Cardiac septum (tissue), 1 donor: ENCODE data around the gene CEP128. TPM values are rescaled to one million over a fixed set of nuclear protein-coding genes. Genes with fewer than 3 reads are reported as not detected.

Source experiments
- DNase-seq: peaks from one replicate; pipeline ENCODE4 v3.0.0-alpha.2; 2020; ENCODE audit warnings: low spot score
- intact Hi-C: fragments of 100-400 bp; cut with DNase I; formaldehyde crosslinking; loops from one replicate; pipeline ENCODE4 v1.14.0; 2022
- total RNA-seq: library from RNA; stranded (reverse); fragmentation: NEBNext Ultra II Directional; extraction: Animal tissue kit (Norgen Biotek cat#: 25700); gene quantifications from one replicate; pipeline ENCODE4 v1.2.1, GENCODE V29; 2021
- donor health status: DM: no; HTN: no; CAD: no.

The CEP128 gene
- total RNA-seq, 1 donor from 2014 or later, result 3.0 TPM

DNA sequence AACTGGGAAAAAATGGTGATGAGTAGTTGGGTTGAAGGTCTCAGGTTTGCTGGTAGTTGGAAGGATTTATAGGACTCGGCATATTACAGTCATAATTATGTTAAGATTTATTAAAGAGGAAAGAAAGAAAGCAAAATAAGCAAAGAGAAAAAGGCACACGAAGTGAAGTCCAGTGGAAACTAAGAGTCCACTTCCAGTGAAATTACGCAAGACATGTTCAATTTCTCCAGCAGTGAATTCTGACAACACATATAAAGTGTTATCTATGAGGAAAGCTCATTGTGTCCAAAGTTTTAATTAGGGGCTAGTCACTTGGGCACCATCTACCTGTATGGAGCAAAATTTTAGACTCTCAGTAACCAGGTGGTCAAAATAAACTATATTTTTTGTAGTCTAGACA, 143.3 kb downstream of the CEP128 start:
- DNase-seq, result no peak
- intact Hi-C loops, result no loop called here

DNA sequence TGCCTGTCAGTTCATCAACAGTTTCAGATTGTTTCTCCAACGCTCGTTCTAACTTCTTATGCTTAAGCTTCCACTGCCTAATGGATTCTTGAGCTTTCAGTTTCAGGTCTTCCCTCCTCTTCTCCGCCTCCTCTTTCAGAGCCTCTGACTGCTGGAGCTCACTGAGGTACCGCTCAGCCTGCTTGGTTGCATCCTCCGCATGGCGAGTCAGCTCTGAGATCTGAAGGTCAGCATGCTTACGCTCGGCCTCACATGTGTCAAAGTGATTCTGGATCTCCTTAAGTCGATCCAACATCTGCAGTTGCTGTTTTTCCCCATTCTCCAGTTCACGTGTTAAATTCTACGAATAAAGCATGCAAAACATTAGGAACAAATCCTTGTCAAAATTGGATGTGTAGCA, 148.8 kb downstream of the CEP128 start:
- intact Hi-C loops, result no loop called here
- no peak for DNase-seq

DNA sequence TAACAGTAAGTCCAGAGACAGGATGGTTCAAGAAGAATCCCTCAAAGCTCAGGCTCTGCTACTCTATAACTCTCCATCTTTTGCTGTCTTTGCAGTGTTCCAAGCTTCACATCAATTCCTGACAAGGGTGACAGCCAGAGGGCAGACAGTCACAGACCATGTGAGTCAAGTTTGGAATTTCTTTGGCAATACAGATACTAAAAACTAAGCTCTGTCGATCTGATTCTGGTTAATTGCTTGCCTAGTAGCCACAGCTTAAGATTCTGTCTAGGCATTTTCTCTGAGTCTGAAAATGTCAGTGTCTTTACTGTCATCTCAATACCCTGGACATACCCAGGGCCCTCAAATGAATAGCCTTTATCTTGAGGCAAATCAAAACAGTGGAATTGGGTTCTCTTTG, 153.7 kb downstream of the CEP128 start:
- no peak for DNase-seq

DNA sequence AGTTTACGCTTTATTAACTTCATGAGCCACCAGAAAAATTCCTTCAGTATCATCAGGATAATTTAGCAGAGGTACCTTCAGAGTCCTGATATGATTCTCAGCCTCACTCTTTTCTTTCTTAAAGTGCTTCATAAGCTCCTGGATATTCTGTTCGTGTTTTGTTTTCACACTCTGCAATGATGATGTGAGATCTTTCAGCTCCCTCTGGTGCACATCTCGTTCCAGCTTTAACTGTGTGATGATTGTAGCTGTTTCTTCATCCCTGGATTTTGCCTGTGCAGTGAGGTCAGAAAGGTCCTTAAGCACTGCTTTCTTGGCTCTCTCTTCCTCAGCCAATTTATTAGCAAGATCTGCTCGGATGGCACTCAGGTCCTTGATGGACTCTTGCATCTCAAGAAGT, 156.7 kb downstream of the CEP128 start:
- intact Hi-C loops, result no loop called here
- DNase-seq, result no peak

More for the DNA sequence above, 153.7 kb downstream of the CEP128 start:
- intact Hi-C loops, result no loop called here

DNA sequence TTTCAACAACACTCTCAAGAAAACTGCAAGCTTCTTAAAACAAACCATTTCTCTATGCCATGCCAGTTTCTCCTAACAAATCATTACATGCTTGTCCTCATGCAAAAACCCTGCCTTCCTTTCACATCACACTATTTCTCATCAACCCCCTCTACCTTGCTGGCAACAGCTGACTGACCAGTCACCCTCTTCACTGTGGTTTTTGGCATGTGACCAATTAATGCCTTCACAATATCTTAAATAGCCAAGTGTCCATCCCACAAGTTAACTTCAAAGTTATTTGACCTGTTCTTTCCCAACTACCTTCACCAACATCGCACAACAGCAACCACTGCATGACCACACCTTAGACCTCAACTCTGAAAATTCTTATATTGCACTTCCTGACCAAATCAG, 159.6 kb downstream of the CEP128 start:
- intact Hi-C loops, result no loop called here
- no peak for DNase-seq

DNA sequence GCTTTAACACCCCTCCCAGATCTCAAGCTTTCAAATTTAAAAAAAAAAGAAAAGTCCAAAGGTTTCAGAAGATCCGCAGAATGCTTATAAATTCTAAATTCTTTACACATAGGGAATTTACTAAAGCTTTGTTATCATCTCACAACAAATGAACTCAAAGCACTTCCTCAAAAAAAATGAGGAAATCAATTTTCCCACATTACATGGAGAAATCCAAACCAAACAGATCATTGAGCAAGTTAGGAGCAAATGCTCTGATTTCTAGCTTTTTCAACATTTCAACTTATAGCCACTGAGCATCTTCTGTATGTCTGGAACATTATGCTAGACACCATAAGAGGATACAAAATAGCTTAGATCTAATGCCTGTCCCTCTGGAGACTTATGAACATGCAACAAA, 161.0 kb downstream of the CEP128 start:
- intact Hi-C loops, result no loop called here

DNA sequence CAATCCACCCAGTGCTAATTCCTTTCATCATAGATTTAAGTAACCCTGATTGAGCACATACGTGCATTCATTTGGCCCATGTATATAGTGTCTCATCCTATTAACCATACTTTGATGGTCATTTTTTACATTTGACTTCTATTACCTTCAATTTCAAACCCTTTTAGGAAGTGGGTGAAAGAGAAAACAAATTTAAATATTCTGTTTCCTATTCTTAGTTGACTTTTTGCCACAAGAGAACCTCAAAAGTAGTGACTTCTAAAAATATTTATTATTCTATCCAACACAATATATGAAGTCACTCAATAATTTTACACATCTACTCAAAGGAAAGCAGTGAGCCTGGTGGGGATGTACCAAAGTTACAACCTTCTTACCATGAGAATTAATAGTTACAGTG, 164.9 kb downstream of the CEP128 start:
- no peak for DNase-seq
- intact Hi-C loops, result no loop called here

More for the DNA sequence above, 161.0 kb downstream of the CEP128 start:
- no peak for DNase-seq

DNA sequence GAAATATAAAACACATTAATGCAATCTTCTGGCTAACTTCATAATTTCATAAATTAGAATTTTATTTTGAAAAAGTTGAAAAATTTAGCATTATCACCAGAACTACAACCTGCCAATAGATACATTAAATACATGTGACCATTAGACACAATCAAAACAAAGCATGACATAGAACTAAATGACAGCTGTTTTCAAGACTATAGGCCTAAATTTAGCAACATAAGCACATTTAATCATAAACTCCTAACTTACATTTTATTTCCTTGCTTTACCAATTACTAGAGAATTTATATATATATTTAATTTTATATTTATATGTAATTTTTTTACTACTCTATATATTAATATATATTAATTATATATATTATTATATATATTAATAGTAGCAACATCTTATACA, 165.4 kb downstream of the CEP128 start:
- intact Hi-C loops, result no loop called here

DNA sequence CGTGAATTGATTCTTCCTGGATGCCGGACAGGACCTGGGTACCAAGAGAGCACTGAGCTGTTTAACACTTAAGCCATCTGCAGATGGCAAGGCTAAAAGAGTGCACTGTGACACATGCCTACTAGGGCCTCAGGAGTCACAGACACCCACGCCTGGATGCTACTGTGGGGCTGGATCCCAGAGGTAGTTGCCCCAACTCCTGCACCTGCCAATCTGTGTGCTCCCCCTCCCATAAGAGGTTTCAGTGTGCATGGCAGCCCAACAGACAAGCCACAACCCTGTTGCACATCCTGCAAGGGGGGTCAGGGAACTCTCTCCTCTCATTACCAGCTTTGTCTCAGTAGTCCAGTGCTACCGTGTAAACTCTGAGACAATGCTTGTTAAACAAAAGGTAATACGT, 169.0 kb downstream of the CEP128 start:
- intact Hi-C loops, result no loop called here
- DNase-seq, result no peak

More for the DNA sequence above, 165.4 kb downstream of the CEP128 start:
- DNase-seq, result no peak

DNA sequence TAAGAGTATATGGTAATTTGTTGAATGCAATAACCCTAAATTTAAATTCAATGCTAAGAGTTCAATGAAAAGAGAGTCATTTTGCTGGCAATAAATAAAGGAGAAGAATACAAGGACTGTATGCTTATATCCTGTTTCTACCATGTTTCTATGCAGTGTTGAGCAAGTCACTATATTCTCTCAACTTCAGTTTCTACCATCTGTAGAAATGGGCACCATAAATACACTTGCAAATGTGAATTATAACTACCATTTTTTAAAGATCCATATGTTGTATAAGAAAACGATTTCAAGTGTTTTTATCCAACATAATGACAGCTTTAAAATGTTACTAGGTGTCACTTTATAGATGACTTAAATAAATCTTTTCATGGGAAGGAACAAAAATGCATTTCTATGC, 170.3 kb downstream of the CEP128 start:
- no peak for DNase-seq
- intact Hi-C loops, result no loop called here

DNA sequence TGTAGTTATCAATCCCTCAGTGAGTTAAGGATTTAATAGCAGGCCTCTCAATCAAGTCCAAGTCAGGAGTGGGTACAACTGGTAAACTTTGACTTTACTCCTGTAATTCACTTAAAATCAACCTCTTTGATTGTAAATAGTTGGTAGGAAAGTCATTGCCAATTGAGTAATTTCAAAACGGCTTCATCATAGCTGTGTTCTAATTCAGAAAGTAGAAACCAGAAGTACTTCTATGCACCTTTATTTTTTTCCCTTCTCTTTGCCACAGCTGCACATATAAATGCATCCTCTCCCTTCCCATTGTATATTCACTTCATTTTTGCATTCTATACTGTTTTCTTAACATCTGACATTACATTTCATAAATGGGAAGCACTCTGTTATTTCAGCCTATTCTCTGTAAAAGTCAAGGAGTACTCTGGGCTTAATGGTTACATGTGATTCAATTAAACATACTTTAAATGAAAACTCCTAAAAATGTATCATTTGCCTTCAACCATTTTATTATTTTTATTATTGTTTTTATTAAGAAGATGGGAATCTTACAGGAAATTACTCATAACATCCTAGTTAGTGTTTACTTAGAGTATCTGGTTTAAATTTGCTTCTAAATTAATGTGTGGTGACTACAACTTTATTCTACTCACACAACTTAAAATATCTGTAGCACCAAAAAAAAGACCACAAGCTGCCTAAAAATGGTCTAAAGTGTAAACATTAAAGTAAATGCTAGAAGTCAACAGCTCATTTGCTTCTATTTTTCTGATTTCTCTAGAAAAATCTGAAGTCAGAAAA, 171.2 kb downstream of the CEP128 start:
- no peak for DNase-seq
- intact Hi-C loops, result no loop called here

DNA sequence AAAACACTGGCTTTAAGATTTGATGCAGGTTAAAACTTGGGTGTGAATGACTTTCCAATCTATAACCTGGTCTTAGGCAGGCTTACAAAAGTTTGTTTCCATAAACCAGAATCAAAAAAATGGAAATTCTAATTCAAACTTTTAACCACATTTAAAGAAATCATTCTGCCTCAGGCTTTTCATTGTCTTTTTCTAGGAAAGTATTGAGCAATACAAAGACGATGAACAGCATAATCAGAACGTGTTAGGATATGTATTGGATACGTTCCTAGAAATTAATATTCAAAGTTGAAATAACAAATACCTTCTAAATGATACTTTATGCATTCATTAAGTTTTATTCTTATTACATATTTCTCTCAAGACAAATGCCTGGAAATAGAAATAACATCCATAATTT, 172.9 kb downstream of the CEP128 start:
- intact Hi-C loops, result no loop called here
- no peak for DNase-seq

DNA sequence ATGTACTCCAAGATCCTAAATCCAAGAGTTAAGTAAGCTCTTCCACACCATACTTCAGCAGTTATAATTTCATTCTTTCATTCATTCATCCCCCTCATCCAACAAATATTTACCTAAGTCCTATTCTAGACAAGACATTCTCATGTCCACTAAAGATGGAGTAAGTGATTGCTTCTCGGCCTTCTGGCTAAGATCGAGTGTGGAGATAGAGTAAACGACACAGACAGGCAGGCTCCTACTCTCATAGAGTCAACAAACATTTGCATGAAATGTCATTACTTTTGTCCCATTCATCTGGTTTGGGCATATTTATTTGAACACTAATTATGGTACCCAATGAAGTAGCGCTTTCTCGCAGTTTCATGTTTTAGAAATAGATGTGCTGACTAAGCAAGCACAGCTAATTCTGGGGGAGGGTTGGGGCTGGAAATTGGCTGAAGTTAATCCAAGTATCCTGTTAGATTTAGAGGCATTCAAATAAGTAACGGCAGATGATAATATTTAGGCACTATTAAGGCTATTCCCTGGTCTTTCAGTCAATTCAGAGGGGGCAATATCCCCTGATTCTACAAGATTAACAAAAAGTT, 176.5 kb downstream of the CEP128 start:
- intact Hi-C loops, result no loop called here
- DNase-seq, result no peak

DNA sequence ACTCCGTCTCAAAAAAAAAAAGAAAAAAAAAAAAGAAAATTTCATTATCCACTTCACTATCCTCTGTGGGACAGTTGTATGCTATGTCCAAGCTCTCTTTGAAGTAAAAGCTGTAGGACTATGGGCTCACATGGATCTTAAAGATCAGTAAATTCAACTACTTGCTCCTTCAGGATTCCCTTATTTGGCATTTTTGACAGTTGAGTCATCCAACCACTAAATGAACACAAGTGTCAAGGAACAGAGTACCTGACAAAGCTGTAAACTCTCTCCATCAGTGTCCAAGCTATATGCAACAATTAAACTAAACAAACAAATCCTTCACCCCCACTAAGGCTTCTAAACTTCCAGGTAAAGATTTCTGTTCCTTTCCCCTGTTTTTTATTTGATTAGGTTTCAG, 177.0 kb downstream of the CEP128 start:
- intact Hi-C loops, result no loop called here
- DNase-seq, result no peak

DNA sequence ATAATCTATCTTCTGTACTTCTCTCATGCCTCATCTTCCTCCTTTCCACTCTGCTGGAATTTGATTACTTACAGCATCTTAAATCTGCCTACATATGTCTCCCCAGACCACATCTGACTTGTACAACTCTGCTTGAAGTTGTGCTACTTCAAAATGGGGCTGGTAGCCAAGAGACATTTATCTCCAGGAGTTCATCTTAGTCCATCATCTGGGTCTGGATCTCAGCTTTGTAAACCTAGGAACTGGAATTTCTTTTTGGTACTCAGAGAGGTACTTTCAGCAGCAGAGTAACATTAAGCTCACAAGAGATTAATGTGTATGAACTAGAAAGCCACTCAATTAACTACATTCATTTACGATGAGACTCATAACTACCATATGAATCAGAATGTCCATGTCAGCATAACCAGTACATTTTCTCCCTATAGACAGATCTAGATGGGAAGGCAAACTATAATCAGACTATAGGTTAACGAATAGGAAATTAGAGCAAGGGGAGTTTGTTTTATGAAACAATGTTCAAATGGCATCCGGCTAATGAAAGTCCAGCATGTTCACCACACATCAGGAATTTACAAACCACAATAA, 178.8 kb downstream of the CEP128 start:
- no peak for DNase-seq
- intact Hi-C loops, result no loop called here

DNA sequence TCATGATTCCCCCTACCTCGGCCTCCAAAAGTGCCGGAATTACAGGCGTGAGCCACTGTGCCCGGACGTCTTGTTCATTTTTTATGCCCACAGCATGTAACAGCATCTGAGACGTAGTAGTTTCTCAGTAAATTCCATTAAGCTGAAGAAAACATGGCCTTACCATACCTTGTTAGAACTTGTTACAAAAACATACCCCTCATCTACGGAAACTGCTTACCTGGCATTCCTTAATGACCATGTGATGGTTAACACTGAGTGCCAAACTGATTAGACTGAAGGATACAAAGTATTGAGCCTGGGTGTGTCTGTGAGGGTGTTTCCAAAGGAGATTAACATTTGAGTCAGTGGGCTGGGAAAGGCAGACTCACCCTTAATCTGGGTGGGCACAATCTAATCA, 186.8 kb downstream of the CEP128 start:
- intact Hi-C loops, result no loop called here
- no peak for DNase-seq

DNA sequence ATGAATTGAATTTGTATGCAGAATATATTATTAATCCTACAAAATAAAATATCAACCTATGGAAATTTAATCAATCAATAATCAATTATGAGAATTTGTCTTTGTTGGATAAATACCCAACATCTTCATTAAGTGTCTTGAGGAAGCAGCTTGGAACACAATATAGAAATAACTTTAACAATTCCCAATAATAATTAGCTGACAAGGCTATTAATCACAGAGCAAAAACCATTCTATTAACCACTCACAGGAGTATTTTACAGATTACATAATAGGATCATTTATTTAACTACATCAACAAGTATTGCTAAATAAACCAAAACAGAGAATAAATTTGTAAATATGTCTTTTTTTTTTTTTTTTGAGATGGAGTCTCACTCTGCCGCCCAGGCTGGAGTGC, 190.3 kb downstream of the CEP128 start:
- DNase-seq, result no peak
- intact Hi-C loops, result no loop called here

DNA sequence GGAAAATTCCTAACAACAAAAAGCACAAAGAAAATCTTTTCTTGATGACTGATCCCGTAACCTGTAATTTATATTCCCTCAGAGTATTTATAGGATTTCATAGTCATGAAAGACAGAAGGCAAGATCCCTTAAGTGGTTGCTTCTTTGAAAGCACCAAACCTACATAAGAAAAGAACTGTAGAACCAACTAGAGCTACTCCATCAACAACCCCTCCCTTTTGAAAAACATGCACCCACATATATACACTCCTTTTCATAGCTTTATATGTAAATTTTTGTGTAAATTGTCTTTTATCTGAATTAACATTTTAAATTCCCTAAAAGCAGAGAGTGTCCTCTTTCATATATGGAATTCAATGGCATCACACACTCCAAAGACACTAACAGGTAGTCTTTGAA, 215.3 kb downstream of the CEP128 start:
- intact Hi-C loops, result no loop called here
- no peak for DNase-seq

DNA sequence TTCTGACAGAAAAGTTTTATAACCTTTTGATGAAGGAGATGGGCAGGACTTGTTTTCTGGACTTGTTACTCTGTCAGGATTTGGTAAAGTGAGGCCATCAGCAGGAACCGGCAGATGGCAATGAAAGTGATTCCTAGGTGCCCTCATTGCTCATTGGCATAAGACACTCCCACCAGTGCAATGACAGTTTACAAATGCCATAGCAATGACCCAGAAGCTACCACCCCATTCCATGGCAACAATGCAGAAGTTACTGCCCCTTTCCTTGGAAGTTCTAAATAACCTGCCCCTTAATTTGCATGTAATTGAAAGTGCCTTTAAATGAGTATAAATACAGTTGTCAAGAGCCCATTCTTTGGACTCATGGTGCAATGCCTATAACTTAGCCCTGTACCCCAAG, 222.6 kb downstream of the CEP128 start:
- intact Hi-C loops, result no loop called here
- no peak for DNase-seq

DNA sequence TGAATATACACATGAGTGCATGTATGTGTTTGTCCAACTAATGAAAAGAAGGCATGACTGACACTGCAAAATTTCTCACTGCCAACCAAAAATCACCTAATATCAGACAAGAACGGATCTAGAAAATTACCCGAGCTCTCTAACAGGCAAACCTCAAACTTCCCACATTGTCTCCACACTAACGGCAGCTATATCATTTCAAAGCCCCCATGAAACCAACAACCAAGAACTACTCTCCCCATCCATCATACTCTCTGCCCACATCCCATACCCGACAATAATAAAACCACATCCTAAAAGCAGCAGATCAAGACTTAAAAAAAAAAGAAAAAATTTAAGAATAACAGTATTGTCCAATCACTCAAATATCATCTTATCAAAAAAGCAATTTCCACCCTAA, 227.1 kb downstream of the CEP128 start:
- intact Hi-C loops, result no loop called here
- DNase-seq, result no peak
